GM18861 (cell line): ENCODE data around the gene PAX6.

Experiments
- ATAC-seq: cut with Tn5 transposase; IDR thresholded peaks from one replicate; pipeline ENCODE4 v1.9.1; 2021; ENCODE audit not compliant: unreplicated experiment

The PAX6 gene

DNA sequence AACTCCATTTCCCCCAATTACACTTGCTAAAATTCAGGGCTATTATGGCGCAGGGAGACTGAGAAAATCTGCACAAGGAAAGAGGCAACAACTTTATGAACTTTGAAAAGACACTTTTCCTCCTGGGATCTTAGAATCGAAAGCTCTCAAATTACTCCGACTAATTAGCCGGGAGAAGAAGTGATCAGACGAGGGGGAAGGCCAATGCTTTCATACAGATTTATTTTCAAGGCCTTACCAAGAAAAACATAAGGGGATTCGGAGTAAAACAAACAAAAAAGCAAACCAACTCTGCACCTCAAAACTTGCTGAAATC, 1.6 kb downstream of the PAX6 start:
- no peak for ATAC-seq

DNA sequence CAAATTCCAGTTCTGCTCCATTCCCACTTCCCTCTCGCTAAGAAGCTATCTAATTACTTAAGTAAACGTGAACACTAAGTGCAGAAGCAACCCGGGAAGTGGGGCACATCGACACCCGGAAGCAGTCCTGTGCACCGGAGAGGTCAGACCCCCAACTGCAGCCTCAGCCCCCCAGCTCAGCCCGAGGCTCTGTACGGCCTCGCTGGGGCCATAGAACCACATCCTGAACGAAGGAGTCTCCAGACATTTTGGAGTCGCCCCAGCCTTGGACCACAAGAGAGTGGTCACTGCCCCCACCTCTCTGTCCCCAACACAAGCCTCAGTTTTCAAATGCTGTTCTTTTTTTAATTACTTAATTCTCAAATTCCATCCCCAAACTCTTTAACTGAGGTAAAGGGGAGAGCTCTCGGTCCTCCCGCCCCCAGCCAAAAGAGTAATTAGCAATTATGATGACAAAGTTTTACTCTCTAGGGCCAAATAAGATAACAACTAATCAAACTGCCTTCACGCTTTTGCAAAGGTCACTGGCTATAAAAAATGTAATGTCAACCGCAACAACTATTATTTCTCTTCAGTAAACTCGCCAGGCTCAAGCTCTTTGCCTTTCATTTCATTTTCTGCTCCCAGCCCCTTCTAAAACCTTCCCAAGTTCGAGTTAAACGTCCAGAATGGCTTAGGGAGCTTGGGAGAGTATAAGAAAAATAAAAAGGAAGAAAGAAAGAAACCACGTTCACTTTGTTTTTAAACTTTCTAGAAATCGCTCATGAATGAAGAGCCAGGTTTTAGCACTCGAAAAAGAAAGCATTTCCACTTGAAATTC, 2.2 kb downstream of the PAX6 start:
- ATAC-seq = no peak

DNA sequence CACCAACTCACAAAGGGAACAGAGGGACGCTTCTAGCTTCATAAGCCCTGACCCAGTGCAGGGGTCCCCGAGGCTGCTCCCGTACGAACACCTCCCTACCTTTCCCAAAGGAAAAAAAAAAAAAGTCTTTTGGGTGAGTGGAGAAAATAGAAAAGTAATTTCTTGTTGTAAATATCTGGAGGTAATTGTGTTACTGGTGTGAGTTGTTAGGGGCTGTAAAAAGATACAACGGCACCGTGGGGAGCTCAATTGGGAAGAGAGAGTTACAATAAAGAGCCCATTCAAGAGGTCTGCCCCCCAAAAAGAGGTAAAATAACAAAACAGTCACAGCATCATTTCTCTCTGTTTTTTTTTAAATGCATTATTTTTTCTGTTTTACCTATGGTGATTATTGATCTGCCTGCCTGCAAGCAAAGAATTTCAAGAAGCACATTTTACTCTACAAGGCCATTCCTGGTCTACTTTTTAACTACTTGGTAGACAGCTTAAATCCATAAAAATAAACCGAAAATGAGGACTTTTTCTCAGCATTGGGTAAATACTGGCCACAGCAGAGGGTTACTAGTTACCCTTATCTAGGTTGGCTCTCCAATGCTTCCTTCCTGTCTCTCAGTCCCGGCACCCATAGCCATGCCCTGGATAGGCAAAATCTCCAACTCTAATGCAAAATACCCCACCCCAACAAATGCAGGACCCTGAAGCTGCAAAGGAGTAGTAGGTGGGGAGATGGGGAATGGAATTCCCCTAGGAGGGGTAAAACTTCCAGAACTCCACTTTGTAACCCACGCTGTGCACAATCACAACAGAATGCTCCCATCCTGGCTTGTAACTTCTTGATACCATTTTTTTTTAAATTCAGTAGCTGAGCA, 3.1 kb downstream of the PAX6 start:
- ATAC-seq = no peak

DNA sequence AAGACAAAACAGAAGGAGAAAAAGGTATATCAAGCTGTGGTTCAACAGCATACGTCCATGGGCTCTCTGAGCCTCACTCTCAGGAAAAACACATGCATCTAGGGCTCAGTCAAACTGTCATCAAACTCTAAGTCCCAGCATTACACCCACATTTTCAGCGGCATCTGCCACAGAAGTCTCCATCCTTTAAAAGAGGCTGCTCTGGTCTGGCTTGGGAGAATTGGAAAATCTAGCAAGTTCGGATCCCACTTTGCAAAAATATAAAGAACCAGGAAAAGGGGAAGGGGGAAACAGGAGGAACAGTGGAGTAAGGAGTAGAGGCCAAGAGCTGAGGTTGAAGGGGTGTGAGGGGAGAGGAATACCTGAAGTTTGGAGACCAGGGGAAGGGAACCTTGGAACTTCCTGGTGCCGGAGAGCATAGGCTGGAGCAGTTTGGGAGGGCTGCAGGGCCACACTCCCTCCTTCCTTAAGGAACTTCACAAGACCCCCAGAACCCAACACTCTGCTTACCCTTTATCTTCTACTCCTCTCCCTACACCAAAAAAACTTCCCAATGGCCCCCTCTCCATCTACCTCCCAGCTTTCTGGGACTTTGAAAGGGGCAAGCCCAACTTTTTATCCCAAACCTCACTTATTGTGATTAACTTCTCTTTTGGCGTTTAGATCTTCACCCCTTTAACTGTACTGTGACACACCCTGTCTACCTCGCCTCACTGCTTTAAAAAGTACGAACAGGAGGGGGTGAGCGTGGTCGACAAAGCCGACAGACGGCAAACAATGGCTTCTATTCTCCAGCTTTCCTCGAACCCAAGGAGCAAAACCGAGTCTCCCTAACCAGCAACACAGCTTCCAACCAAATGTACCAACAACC, 4.0 kb downstream of the PAX6 start:
- no peak for ATAC-seq

DNA sequence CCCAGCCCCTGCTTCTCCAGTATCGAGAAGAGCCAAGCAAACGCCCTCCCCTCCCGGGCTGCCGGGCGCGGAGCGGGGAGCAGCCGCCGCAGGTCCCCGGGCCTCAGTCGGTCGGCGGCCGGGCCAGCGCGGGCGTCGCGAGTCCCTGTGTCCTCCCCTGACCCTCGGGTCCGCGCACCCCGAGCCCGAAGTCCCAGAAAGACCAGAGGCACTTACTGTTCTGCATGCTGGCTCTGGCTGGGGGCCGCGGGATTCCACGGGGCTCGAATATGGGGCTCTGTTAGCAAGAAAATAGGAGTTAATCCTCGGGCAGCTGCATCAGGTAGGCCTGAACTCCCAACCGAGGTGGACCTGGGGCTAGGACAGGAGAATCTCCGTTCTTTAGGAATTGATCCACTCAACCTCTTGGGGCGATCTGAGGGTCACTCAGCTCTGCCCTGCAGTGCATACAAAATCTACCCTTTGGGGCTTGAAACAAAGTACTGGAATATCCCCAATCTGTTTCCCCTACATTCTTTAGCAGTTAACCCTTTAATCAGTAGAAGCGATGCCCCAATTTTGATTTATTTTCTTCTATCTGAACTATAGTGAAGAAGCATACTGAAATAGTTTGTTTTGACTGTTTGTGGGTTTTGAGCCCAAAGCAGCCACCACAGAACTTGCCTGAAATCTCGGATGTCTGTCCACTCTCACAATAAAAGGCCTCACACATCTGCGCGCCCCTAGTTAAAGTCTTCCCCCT, 4.8 kb downstream of the PAX6 start:
- no peak for ATAC-seq

DNA sequence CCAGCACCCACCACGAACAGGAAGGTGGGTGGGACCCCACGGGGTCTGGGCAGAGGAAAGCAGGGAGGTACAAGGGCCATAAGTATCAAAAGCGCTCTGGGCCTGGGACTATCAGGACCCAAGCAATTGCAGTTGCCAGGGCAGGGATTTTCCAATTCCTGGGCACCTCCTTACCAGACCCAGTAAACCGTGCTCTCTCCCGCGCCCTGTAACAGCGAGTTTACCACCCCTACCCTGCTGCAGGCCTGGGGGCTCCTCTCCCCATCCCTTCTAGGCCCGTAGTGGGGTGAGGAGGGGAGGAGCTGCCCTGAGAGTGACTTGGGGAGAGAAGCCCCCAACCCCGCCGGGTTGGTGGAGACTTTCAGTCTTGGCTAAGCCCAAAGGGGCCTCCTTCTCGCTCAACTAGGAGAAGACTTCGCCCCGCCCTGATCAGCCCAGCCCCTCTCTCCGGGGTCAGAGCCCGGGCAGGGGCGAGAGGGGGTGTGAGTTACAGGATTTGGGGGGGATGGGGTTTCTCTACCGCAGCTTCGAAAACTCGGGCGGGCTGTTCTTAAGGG, 5.4 kb downstream of the PAX6 start:
- ATAC-seq = no peak

DNA sequence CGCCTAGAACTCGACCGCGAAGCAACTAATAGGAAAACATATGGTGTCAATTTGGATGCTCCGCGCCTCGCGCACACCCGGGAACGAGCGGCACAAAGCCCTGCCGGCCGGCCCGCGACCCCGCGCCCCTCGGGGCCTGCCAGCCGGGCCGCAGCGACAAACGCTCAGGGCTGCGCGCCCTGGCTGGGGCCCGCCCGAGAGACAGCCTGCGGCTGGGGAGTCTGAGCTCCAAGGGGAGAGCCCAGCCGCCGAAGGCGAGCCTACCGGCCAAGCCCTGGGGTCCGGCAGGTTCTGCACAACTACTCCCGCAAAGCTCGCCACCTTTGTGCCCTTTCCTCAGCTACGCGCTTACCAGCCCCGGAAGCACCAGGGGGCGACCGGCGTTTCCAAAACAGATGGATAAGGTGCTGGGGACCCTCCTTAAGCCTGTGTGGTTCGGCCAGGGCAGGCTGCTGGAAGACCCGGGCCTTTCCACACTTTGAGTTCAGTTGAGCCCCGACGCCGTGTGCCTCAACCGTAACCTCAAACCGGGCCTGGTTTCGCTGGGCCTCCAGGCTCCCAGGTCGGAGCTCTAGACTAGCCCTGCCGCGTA, 6.0 kb downstream of the PAX6 start:
- ATAC-seq = no peak

DNA sequence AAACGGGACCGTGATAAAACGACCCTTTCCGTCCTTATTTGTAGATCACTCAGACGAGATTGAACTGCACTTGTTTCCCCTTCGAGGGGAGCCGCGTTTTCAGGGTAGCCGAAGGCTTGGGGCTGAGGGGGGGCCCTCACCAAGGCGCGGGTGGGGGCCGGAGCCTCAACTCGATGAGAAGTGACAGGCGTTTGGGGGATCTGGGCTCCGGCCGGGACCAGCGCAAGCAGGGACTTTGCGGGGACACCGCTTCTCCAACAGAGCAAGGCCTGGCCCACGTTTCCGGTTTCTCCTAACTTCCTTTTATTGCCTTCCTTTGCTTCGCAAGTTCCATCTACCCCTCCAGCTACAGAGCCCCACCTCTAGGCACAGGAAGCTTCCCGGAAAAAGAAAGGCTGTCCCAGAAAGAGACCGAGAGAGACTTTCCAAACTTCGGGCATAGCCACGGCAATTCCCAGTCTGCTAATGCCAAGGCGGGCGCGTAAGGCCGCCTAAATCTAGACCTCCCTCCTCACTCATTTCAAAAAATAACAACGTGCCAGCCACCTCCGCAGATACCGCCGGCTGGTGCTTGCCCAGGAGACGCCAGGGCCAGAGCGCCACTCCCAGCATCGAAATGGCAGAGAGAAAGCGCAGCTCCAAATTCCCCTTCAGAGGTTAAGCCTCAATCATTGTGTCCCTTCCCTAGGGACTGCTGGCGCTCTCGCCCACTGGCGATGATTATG, 6.6 kb downstream of the PAX6 start:
- ATAC-seq = no peak

DNA sequence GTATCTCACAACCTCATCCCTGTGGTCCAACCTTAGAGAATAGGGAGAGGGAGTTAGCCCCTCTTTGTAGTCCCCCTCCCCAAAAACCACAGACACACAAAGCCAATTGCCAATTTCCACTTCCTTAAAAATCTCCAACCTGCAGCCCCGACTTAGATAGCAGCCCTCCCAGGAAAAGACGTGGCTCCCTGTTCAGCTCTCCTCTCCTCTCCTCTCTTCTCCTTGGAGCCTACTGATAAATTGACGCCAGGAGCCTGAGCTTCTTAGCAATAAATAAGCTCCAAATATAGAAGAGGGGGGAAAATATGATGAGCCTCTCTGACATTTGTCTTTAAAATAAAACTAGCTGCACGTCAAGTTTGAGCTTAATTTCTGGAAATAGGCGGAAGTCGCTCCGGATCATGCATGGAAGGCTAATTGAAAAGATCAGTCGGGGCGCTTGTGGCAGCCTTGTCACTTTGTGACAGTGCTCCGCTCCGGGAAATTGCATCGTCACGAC, 7.3 kb downstream of the PAX6 start:
- ATAC-seq = no peak

DNA sequence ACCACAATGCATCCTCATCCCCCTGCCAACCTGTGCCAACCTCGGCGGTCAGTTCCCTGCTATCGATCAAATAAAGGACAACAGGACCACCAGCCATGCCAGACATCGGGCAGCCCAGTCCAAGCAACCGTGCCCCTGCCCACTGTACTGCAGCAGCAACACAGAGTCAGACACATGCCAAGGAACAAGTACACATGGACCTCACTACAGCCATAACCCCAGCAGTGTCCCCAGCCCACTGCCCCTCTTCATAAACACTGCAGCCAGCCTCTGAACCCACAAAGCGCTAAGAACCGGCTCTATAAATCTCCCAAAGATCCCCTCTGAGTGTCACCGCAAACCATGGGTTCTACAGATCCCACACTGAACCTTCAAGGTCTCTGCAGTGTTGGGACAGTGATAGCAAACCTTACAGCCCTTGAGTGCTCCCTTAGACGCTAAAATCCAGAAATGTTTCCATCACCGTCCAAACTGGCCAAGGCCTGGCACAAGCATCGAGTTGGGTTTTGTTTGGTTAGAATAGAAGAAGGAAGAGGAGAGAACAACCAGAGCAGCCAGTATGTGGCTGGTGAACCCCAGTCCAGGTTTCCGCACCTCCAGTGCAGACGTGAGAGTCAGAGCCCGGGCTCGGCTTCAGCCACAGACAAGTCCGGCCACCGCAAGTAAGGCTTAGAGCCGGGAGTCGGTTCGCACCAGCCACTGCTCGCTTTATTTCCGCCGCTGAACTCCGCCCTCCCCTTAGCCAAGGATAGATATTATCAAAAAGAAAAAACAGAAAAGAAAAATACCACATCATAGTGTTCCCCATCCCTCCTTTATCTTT, 7.9 kb downstream of the PAX6 start:
- ATAC-seq = no peak

DNA sequence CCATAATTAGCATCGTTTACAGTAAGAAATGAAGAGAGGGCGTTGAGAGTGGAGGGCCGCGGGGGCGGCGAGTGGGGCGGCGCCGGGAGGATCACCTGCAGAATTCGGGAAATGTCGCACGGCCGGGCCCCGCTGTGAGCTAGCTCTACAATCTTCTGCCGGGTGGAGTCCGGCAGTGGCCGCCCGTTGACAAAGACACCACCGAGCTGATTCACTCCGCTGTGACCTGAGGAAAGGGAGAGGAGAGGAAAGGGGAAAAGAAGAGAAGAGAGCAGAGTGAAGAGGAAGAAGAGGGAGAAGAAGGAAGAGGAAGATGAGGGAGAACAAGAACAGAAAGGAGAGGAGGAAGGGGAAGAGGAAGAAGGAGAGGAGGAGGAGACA, 8.5 kb downstream of the PAX6 start:
- no peak for ATAC-seq

DNA sequence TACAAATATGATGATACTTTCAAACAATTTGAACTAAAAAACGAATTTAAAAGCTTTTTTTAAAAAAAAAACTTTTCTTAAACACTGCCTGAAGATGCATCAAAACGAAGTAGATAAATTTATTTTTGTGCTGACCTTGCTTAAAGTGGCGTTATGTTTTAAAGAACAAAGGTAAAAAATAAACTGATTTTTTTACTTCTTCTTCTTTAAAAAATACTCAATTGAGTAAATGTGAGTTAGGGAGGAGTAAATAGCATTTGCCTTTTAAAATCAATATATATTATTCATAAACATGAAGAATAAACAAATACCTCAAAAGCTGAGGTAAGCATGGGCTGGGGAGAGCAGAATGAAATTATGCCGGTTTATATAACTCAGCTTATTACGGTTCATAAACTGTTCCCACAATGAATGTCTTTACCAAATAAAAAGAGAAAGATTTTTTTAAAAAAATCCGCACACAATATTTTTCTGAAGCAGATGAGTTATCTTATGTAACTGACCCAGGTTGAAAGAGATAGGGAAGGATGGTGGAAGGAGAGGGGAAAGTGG, 9.0 kb downstream of the PAX6 start:
- ATAC-seq = no peak

DNA sequence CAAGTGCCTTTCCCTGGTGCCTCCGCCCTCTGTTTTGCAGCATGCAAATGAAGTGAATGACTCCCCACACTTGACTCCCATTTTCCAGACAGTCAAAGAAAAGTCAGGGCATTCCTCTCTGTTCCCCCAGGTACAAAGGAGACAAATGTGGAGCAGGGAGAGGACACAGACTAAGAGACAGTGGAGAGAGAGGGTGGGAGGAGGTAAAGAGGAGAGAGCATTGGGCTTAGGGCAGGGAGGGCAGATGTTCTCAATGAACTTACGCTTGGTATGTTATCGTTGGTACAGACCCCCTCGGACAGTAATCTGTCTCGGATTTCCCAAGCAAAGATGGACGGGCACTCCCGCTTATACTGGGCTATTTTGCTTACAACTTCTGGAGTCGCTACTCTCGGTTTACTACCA, 9.8 kb downstream of the PAX6 start:
- no peak for ATAC-seq

DNA sequence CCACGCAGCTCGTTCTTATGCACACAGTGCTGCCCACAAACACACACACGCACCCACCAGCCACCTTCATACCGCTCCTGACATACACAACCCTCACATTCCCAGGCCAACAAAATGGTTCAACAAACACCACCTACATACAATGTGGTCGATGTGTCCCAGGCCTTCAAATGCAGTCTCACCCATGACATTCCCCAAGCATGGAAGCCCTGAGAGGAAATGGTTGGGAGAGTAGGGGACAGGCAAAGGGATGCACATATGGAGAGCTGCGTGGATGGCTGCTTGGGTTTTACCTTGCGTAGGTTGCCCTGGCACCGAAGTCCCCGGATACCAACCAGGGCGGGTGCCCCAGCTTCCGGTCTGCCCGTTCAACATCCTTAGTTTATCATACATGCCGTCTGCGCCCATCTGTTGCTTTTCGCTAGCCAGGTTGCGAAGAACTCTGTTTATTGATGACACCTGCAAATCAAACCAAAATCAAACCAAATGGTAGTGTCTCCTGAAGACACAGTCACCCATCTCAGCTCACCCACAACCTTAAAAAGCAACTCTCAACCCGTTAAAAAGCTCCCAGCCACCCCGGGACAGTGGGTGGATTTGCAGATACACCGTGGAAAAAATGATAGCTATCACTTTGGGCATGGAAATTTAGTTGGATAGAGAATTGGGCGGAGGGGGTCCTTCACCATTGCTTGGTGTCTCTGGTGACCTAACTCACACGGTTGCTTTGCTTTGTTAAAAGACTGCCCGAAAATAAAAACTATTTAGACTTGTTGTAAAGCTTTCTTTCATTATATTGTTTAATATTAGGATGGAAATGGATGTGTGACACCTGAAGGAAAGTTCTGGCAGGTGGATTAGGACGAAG, 10.5 kb downstream of the PAX6 start:
- ATAC-seq = no peak

DNA sequence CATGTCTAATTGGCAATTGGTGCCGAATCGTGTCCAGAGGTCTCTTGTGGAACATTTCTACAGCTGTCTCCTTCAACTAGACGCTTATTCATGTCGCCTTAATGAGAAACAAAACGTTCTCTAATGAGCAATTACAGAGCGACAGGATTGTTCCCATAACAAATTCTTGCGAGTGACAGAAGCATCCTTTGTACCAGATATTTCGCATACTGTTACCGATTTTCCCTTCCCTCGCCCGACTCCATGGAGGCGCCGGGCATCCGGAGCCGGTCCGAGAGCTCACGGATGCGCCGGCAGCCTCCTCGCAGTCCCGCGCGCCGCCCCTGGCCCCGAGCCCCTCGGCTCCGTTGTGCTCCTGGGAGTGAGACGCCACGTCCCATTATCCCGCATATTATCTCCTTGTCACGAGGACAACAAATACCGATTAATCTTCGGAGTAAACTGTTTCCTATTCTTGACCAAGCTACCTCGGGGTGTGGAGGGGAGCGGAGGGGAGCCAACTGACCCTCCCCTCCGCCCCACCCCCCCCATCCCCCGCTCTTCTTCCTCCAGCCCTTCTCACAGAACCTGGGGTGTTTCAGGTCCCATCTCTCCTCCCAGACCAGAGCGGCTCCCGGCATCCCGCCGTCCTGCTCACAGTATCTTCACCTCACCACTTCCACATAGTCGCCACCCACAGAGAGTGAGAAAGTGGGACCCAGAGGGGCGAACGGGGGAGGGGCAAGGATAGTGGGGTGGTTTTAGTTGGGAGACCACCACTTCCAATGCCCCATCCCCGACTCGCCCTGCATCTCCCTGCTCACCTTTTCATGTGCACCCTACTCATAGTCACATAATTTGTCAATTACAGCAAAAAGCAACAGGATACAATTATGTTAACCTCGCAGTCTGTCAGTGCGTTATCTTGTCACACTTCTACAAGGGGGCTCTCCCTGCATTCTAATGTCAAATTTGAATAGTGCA, 11.4 kb downstream of the PAX6 start:
- ATAC-seq = no peak
